Measurements from ENCODE around the gene NEMP1.

The NEMP1 gene

DNA sequence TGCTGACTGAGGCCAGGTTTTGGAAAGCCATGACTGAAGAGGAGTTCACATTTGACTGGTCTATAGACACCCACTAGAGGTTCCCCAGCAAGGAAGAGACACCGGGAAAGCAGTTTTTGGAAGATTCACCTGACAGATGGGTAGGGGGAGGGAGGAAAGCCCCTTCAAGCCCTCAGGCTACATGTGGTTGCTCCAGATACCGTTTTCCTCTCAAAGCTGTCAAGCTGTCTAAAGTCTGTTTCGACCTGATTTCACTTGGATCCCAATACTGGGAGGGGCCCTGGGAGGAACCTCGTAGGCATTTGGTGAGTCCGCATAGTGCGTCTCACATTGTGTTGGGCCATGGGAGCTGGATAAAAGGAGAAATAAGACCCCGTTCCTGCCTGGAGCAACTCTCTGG, 48.0 kb upstream of the NEMP1 start:
- Histone ChIP-seq H3F3A (ENCODE audit: low read depth) (no peaks in the 10 kb centered on the region; the same call in 1 of the 2 replicates), H3K27me3 (ENCODE audit: insufficient read depth, low read length, poor library complexity, severe bottlenecking) (no peaks in the 10 kb centered on the region), H3K4me2 (ENCODE audit: low read depth, low read length, poor library complexity, severe bottlenecking) (peak overlapping the region; percentile 88), H2AFZ (ENCODE audit: low read length) (no peak overlapping the region), H3K9me2 (replicated peaks; ENCODE audit: low read depth, low read length) (no peaks in the 10 kb centered on the region), H3K36me3 (ENCODE audit: insufficient read depth, low read length) (no peaks in the 10 kb centered on the region), H3K9me3 (ENCODE audit: insufficient read depth, low read depth, low read length) (no peaks in the 10 kb centered on the region), H3K4me3 (ENCODE audit: low read length, poor library complexity, severe bottlenecking) (peak overlapping the region; percentile 82), H4K20me1 (ENCODE audit: insufficient read depth, low read length, poor library complexity, severe bottlenecking) (no peaks in the 10 kb centered on the region), H3K9ac (ENCODE audit: low read depth, low read length, poor library complexity, severe bottlenecking) (peak overlapping the region; percentile 76), H3K4me1 (ENCODE audit: insufficient read depth, low read length, poor library complexity, severe bottlenecking) (peaks cover 29% of the 10 kb centered on the region), H3K79me2 (ENCODE audit: insufficient read depth, low read length) (no peaks in the 10 kb centered on the region)
- TF ChIP-seq EZH2phosphoT487 (IDR thresholded peaks at IDR 0.05; ENCODE audit: borderline replicate concordance) = no peak
- TF ChIP-seq, protein P1, sequence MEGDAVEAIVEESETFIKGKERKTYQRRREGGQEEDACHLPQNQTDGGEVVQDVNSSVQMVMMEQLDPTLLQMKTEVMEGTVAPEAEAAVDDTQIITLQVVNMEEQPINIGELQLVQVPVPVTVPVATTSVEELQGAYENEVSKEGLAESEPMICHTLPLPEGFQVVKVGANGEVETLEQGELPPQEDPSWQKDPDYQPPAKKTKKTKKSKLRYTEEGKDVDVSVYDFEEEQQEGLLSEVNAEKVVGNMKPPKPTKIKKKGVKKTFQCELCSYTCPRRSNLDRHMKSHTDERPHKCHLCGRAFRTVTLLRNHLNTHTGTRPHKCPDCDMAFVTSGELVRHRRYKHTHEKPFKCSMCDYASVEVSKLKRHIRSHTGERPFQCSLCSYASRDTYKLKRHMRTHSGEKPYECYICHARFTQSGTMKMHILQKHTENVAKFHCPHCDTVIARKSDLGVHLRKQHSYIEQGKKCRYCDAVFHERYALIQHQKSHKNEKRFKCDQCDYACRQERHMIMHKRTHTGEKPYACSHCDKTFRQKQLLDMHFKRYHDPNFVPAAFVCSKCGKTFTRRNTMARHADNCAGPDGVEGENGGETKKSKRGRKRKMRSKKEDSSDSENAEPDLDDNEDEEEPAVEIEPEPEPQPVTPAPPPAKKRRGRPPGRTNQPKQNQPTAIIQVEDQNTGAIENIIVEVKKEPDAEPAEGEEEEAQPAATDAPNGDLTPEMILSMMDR (conservative IDR thresholded peaks at IDR 0.05; ENCODE audit: low read length) = no peak

DNA sequence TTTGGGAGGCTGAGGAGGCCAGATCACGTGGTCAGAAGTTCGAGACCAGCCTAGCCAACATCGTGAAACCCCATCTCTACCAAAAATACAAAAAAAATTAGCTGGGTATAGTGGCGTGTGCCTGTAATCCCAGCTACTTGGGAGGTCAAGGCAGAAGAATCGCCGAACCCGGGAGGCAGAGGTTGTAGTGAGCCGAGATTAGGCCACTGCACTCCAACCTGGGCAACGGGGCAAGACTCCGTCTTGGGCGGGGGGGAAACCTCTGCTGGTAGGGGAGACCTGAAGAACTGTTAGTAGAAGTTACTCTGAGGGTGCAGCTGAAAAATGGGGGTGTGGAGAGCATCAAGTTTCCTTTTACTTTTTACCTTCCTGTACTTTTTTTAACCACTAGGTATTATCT, 47.5 kb upstream of the NEMP1 start:
- TF ChIP-seq EZH2phosphoT487 (IDR thresholded peaks at IDR 0.05; ENCODE audit: borderline replicate concordance) = no peak
- TF ChIP-seq, protein P1 (conservative IDR thresholded peaks at IDR 0.05; ENCODE audit: low read length) = no peak
- no peak overlapping the region for H2AFZ ChIP-seq (ENCODE audit: low read length)
- H3K36me3 ChIP-seq (ENCODE audit: insufficient read depth, low read length) = no peaks in the 10 kb centered on the region

DNA sequence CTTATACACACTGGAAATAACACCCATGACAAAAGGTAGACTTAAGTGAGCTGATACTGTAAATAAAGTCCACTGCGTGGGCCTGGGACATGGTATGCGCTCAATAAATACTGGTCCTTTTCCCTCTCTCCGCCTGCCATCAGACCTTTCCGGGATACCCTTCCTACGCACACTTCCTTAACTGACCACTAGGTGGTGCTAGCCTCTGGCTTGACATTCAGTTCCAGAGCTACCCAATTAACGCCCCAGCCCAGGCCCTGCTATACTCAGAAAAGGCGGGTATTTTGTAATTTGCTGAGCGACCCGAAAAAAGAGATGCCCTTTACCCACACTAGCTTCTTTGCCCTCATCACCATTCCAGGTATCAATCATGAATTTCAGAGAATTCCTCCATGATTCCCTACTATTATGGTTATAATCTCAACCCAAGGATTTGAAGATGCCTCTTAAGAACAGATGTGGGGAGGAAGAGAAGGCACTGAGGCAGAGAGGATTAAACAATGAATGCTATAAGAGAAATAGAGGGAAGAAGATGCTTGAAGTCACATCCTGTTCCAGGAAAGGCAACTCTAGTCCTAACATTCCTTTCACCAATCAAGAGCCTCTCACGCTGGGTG, 45.8 kb upstream of the NEMP1 start:
- no peaks in the 10 kb centered on the region for H3K9me3 ChIP-seq (ENCODE audit: insufficient read depth, low read depth, low read length)
- no peaks in the 10 kb centered on the region for H3K9me2 ChIP-seq (replicated peaks; ENCODE audit: low read depth, low read length)
- no peaks in the 10 kb centered on the region for H3K27me3 ChIP-seq (ENCODE audit: insufficient read depth, low read length, poor library complexity, severe bottlenecking)
- peak overlapping the region; percentile 55 for H2AFZ ChIP-seq (ENCODE audit: low read length)
- peaks cover 21% of the 10 kb centered on the region for H3K4me1 ChIP-seq (ENCODE audit: insufficient read depth, low read length, poor library complexity, severe bottlenecking)
- no peaks in the 10 kb centered on the region; the same call in 1 of the 2 replicates for H3F3A ChIP-seq (ENCODE audit: low read depth)
- H3K79me2 ChIP-seq (ENCODE audit: insufficient read depth, low read length) = no peaks in the 10 kb centered on the region
- no peaks in the 10 kb centered on the region for H3K36me3 ChIP-seq (ENCODE audit: insufficient read depth, low read length)
- H3K4me3 ChIP-seq (ENCODE audit: low read length, poor library complexity, severe bottlenecking) = no peak overlapping the region
- no peak for TF ChIP-seq EZH2phosphoT487 (IDR thresholded peaks at IDR 0.05; ENCODE audit: borderline replicate concordance)
- TF ChIP-seq, protein P1 (conservative IDR thresholded peaks at IDR 0.05; ENCODE audit: low read length) = peak; percentile 97
- H3K4me2 ChIP-seq (ENCODE audit: low read depth, low read length, poor library complexity, severe bottlenecking) = no peak overlapping the region
- no peaks in the 10 kb centered on the region for H4K20me1 ChIP-seq (ENCODE audit: insufficient read depth, low read length, poor library complexity, severe bottlenecking)
- H3K9ac ChIP-seq (ENCODE audit: low read depth, low read length, poor library complexity, severe bottlenecking) = no peak overlapping the region

More for the DNA sequence above, 47.5 kb upstream of the NEMP1 start:
- H3K9me3 ChIP-seq (ENCODE audit: insufficient read depth, low read depth, low read length) = no peaks in the 10 kb centered on the region
- H3K9ac ChIP-seq (ENCODE audit: low read depth, low read length, poor library complexity, severe bottlenecking) = no peak overlapping the region
- no peaks in the 10 kb centered on the region for H3K79me2 ChIP-seq (ENCODE audit: insufficient read depth, low read length)
- H3K9me2 ChIP-seq (replicated peaks; ENCODE audit: low read depth, low read length) = no peaks in the 10 kb centered on the region
- no peaks in the 10 kb centered on the region for H3K27me3 ChIP-seq (ENCODE audit: insufficient read depth, low read length, poor library complexity, severe bottlenecking)
- no peak overlapping the region for H3K4me2 ChIP-seq (ENCODE audit: low read depth, low read length, poor library complexity, severe bottlenecking)
- peaks cover 29% of the 10 kb centered on the region for H3K4me1 ChIP-seq (ENCODE audit: insufficient read depth, low read length, poor library complexity, severe bottlenecking)
- no peaks in the 10 kb centered on the region; the same call in 1 of the 2 replicates for H3F3A ChIP-seq (ENCODE audit: low read depth)
- H3K4me3 ChIP-seq (ENCODE audit: low read length, poor library complexity, severe bottlenecking) = no peak overlapping the region
- H4K20me1 ChIP-seq (ENCODE audit: insufficient read depth, low read length, poor library complexity, severe bottlenecking) = no peaks in the 10 kb centered on the region
